ENCODE results near the gene TUBB3. TPM values are rescaled to one million over a fixed set of nuclear protein-coding genes. Genes with fewer than 3 reads are reported as not detected.
"Not testable (repeated sequence)": the region's sequence is repeated elsewhere in the genome, so short reads cannot be mapped to it uniquely, and the experiment has no call there.

Gene TUBB3
- total and polyA plus RNA-seq, 10 donors: 0.41 to 4.3 (median 1.1) TPM; not detected in 2

GRCh38 chr16:89965447-89966225 lies 42.5 kb downstream of the TUBB3 start:
- Histone ChIP-seq H3K4me1 (peaks cover 0 to 27% (median 9%) of the 10 kb centered on the region in 6 donors), H3K27me3 (replicated peaks in 1 of 7) (no peaks in the 10 kb centered on the region), H3K36me3 (peaks cover 0 to 74% (median 24%) of the 10 kb centered on the region in 6 donors), H3K27ac (no peak overlapping the region), H3K9me3 (no peaks in the 10 kb centered on the region), H3K4me3 (no peak overlapping the region)
- TF ChIP-seq POLR2A (IDR thresholded peaks at IDR 0.05): no peak
- DNase-seq: no peak
- intact Hi-C loops (cut with DNase I; ENCODE audit: low total_unique reads): no loop called here
- 87 to 93% (median 92%) methylated on average over 16 to 30 of the region's 30 CpGs for WGBS, 5 donors

GRCh38 chr16:89966756-89967155 lies 43.6 kb downstream of the TUBB3 start:
- no peak for DNase-seq
- peaks cover 0 to 63% (median 21%) of the 10 kb centered on the region in 6 donors for H3K36me3 ChIP-seq
- peaks cover 8 to 38% (median 21%) of the 10 kb centered on the region in 6 donors for H3K4me1 ChIP-seq
- no peak overlapping the region for H3K4me3 ChIP-seq
- no peaks in the 10 kb centered on the region for H3K9me3 ChIP-seq
- no peak for TF ChIP-seq POLR2AphosphoS5 (IDR thresholded peaks at IDR 0.05)
- TF ChIP-seq POLR2A (IDR thresholded peaks at IDR 0.05): no peak
- H3K27me3 ChIP-seq (replicated peaks in 1 of 7): no peaks in the 10 kb centered on the region
- peak overlapping the region in 3 of 8 donors; percentile 13 to 46 (median 39) for H3K27ac ChIP-seq
- intact Hi-C loops (cut with DNase I; ENCODE audit: low total_unique reads): no loop called here
- WGBS, 5 donors: 76 to 89% (median 85%) methylated on average over 6 to 9 of the region's 9 CpGs

GRCh38 chr16:89967436-89967835 lies 44.3 kb downstream of the TUBB3 start:
- 49 to 84% (median 73%) methylated on average over 5 of the region's 5 CpGs for WGBS, 5 donors
- intact Hi-C loops (cut with DNase I; ENCODE audit: low total_unique reads): not testable (repeated sequence)

GRCh38 chr16:89968074-89968473 lies 44.9 kb downstream of the TUBB3 start:
- H3K4me3 ChIP-seq; DNase-seq; H3K27me3 ChIP-seq (replicated peaks in 1 of 7); H3K9me3 ChIP-seq; intact Hi-C loops (cut with DNase I; ENCODE audit: low total_unique reads): not testable (repeated sequence)
- WGBS, 5 donors: 88 to 96% (median 92%) methylated on average over 11 of the region's 11 CpGs
- Histone ChIP-seq H3K36me3 (peaks cover 0 to 50% (median 20%) of the 10 kb centered on the region in 6 donors), H3K4me1 (peaks cover 12 to 44% (median 25%) of the 10 kb centered on the region in 6 donors), H3K27ac (peak overlapping the region in 2 of 8 donors; percentile 39 to 46)

More at GRCh38 chr16:89967436-89967835, 44.3 kb downstream of the TUBB3 start:
- H3K27me3 ChIP-seq (replicated peaks in 1 of 7); H3K9me3 ChIP-seq; H3K4me3 ChIP-seq; DNase-seq: not testable (repeated sequence)
- H3K36me3 ChIP-seq: peaks cover 0 to 56% (median 20%) of the 10 kb centered on the region in 6 donors
- peak overlapping the region in 3 of 8 donors; percentile 13 to 46 (median 39) for H3K27ac ChIP-seq
- H3K4me1 ChIP-seq: peaks cover 11 to 42% (median 23%) of the 10 kb centered on the region in 6 donors

- Histone ChIP-seq H3K27me3 (replicated peaks in 1 of 7) (no peaks in the 10 kb centered on the region), H3K36me3 (peaks cover 0 to 32% (median 12%) of the 10 kb centered on the region in 6 donors), H3K9me3 (no peaks in the 10 kb centered on the region), H3K27ac (peak overlapping the region in 4 of 8 donors; percentile 6 to 51 (median 18)), H3K4me3 (no peak overlapping the region), H3K4me1 (peaks cover 25 to 62% (median 42%) of the 10 kb centered on the region in 6 donors)
- 63 to 76% (median 70%) methylated on average over 6 of the region's 6 CpGs for WGBS, 5 donors
- no peak for DNase-seq
- no peak for TF ChIP-seq POLR2AphosphoS5 (IDR thresholded peaks at IDR 0.05)
- no peak for TF ChIP-seq POLR2A (IDR thresholded peaks at IDR 0.05)
- TF ChIP-seq CTCF (IDR thresholded peaks at IDR 0.05 in 8 of 11, conservative IDR thresholded peaks at IDR 0.05 in 3 of 11): no peak
- intact Hi-C loops (cut with DNase I; ENCODE audit: low total_unique reads): no loop called here
Observed at GRCh38 chr16:89969741-89970410, 46.7 kb downstream of the TUBB3 start.
